Esophagus (tissue), 2 donors: ENCODE measurements around the gene GALNT4. TPM values are rescaled to one million over a fixed set of nuclear protein-coding genes. Genes with fewer than 3 reads are reported as not detected.
A peak's percentile ranks its signal among the peaks of the same experiment; 100 is the strongest.

Experiments used
- H3K27ac ChIP-seq, 2 donors: one replicate each; pipeline ENCODE4 v1.5.1; 2013; ENCODE audit warnings: low read depth in 2 of 2, mild to moderate bottlenecking in 2 of 2, inconsistent platforms in 1 of 2, low read length in 1 of 2, moderate library complexity in 1 of 2
- H3K27me3 ChIP-seq, 2 donors: one replicate each; pipeline ENCODE4 v1.6.1; 2013; ENCODE audit warnings: low read length in 2 of 2, control low read depth in 1 of 2, mild to moderate bottlenecking in 1 of 2; ENCODE audit not compliant: insufficient read depth in 2 of 2, control insufficient read depth in 1 of 2
- H3K36me3 ChIP-seq, 2 donors: one replicate each; pipeline ENCODE4 v1.6.1; 2013; ENCODE audit warnings: low read length in 1 of 2; ENCODE audit not compliant: control insufficient read depth in 2 of 2, insufficient read depth in 2 of 2
- H3K4me1 ChIP-seq, 2 donors: one replicate each; pipeline ENCODE4 v1.6.1; 2013; ENCODE audit warnings: low read length in 1 of 2; ENCODE audit not compliant: control insufficient read depth in 2 of 2, insufficient read depth in 2 of 2
- H3K4me3 ChIP-seq, 2 donors: one replicate each; pipeline ENCODE4 v1.5.1; 2013; ENCODE audit warnings: low read length in 2 of 2, mild to moderate bottlenecking in 2 of 2, low read depth in 1 of 2, moderate library complexity in 1 of 2
- H3K9me3 ChIP-seq, 2 donors: one replicate each; pipeline ENCODE4 v1.6.1; 2013; ENCODE audit warnings: mild to moderate bottlenecking in 2 of 2, low read depth in 1 of 2, low read length in 1 of 2, moderate library complexity in 1 of 2; ENCODE audit not compliant: control insufficient read depth in 2 of 2, insufficient read depth in 1 of 2
- WGBS, 2 donors: extraction: QIAGEN DNeasy Blood & Tissue Kit; methylation state at CpG; one replicate each; pipeline ENCODE4 v1.1.7; 2013; 5-methylcytosine and 5-hydroxymethylcytosine counted together
- polyA plus RNA-seq, 2 donors: library from polyadenylated mRNA; stranded (reverse); fragments of 200-250 nt; gene quantifications; one replicate each; pipeline ENCODE4 v1.2.3, GENCODE V29; 2013
- donor health status: healthy with polysubstance abuse.
- donor health status: Bipolar disorder and iron deficiency.

The GALNT4 gene
- polyA plus RNA-seq, 2 donors, result 1.3 to 1.4 TPM

- Histone ChIP-seq H3K27me3 (no peaks in the 10 kb centered on the region), H3K27ac (no peak overlapping the region), H3K9me3 (no peaks in the 10 kb centered on the region), H3K36me3 (no peaks in the 10 kb centered on the region), H3K4me1 (no peaks in the 10 kb centered on the region), H3K4me3 (no peak overlapping the region)
- WGBS, 2 donors, result 60 to 83% methylated on average over 5 of the region's 5 CpGs
Observed at GRCh38 chr12:89539426-89540223, 15.0 kb upstream of the GALNT4 start.

- no peaks in the 10 kb centered on the region for H3K4me1 ChIP-seq
- no peaks in the 10 kb centered on the region for H3K27me3 ChIP-seq
- no peaks in the 10 kb centered on the region for H3K9me3 ChIP-seq
- H3K36me3 ChIP-seq, result no peaks in the 10 kb centered on the region
- H3K27ac ChIP-seq, result no peak overlapping the region
- 90 to 93% methylated on average over 4 of the region's 4 CpGs for WGBS, 2 donors
- H3K4me3 ChIP-seq, result no peak overlapping the region
Observed at GRCh38 chr12:89538897-89539296, 14.3 kb upstream of the GALNT4 start.

GRCh38 chr12:89537389-89537788, 12.8 kb upstream of the GALNT4 start:
- Histone ChIP-seq H3K4me1 (no peaks in the 10 kb centered on the region), H3K4me3 (no peak overlapping the region), H3K9me3 (no peaks in the 10 kb centered on the region), H3K27ac (no peak overlapping the region), H3K27me3 (no peaks in the 10 kb centered on the region), H3K36me3 (no peaks in the 10 kb centered on the region)
- whole genome bisulfite sequencing, 2 donors, result 70 to 90% methylated on average over 3 of the region's 3 CpGs

GRCh38 chr12:89529738-89530137, 5.1 kb upstream of the GALNT4 start:
- no peaks in the 10 kb centered on the region for H3K36me3 ChIP-seq
- no peak overlapping the region for H3K4me3 ChIP-seq
- 46 to 50% methylated on average over 1 of the region's 1 CpG for WGBS, 2 donors
- H3K4me1 ChIP-seq, result no peaks in the 10 kb centered on the region
- no peaks in the 10 kb centered on the region for H3K9me3 ChIP-seq
- no peak overlapping the region for H3K27ac ChIP-seq
- no peaks in the 10 kb centered on the region for H3K27me3 ChIP-seq

- Histone ChIP-seq H3K27me3 (no peaks in the 10 kb centered on the region), H3K36me3 (no peaks in the 10 kb centered on the region), H3K9me3 (no peaks in the 10 kb centered on the region), H3K4me1 (peaks cover 3 to 4% of the 10 kb centered on the region in 2 donors), H3K27ac (no peak overlapping the region), H3K4me3 (no peak overlapping the region)
- 74 to 84% methylated on average over 4 of the region's 4 CpGs for WGBS, 2 donors
Observed at GRCh38 chr12:89528434-89528833, 3.8 kb upstream of the GALNT4 start.

- Histone ChIP-seq H3K27ac (peak within 1 kb of the TSS; percentile 92 to 96), H3K9me3 (no peaks in the 10 kb centered on the region), H3K36me3 (no peaks in the 10 kb centered on the region), H3K4me1 (peaks cover 6% of the 10 kb centered on the region in 2 donors), H3K27me3 (no peaks in the 10 kb centered on the region), H3K4me3 (peak within 1 kb of the TSS; percentile 82 to 91)
- WGBS, 2 donors, result 2% methylated on average over 38 to 39 of the region's 39 CpGs
Observed at GRCh38 chr12:89525824-89526770, 1.5 kb upstream of the GALNT4 start, which contains the start of gene POC1B. Gene POC1B (minus strand): TSS chr12:89526047. CDS start chr12:89525895, 152 bp downstream.

- Histone ChIP-seq H3K27me3 (no peaks in the 10 kb centered on the region), H3K36me3 (no peaks in the 10 kb centered on the region), H3K9me3 (no peaks in the 10 kb centered on the region), H3K4me1 (peaks cover 6% of the 10 kb centered on the region in 2 donors), H3K27ac (peak overlapping the region; percentile 92 to 96), H3K4me3 (peak overlapping the region; percentile 82 to 91)
- 0% methylated on average over 53 of the region's 53 CpGs for WGBS, 2 donors
Observed at GRCh38 chr12:89525305-89525823, 768 bp upstream of the GALNT4 start.

- peak overlapping the region; percentile 92 to 96 for H3K27ac ChIP-seq
- no peaks in the 10 kb centered on the region for H3K9me3 ChIP-seq
- H3K36me3 ChIP-seq, result no peaks in the 10 kb centered on the region
- peaks cover 6% of the 10 kb centered on the region in 2 donors for H3K4me1 ChIP-seq
- H3K27me3 ChIP-seq, result no peaks in the 10 kb centered on the region
- peak overlapping the region; percentile 82 to 91 for H3K4me3 ChIP-seq
- WGBS, 2 donors, result 23 to 29% methylated on average over 21 of the region's 21 CpGs
Observed at GRCh38 chr12:89523843-89524540, 604 bp downstream of the GALNT4 start.

GRCh38 chr12:89523393-89523792, 1.2 kb downstream of the GALNT4 start:
- H3K4me3 ChIP-seq, result peak overlapping the region in 1 of 2 donors; percentile 82
- no peak overlapping the region for H3K27ac ChIP-seq
- peaks cover 6% of the 10 kb centered on the region in 2 donors for H3K4me1 ChIP-seq
- WGBS, 2 donors, result 81 to 88% methylated on average over 8 of the region's 8 CpGs
- no peaks in the 10 kb centered on the region for H3K9me3 ChIP-seq
- no peaks in the 10 kb centered on the region for H3K27me3 ChIP-seq
- no peaks in the 10 kb centered on the region for H3K36me3 ChIP-seq
